SH-SY5Y (cell line): ENCODE data around the gene UVRAG.
A peak's percentile ranks its signal among the peaks of the same experiment; 100 is the strongest.

Experiments
- GATA2 ChIP-seq: IDR thresholded peaks from 2 replicates; pipeline ENCODE4 v1.6.1; 2011; ENCODE audit warnings: mild to moderate bottlenecking, low read depth, low read length
- GATA3 ChIP-seq: IDR thresholded peaks from 2 replicates; pipeline ENCODE4 v1.6.1; 2011; ENCODE audit warnings: low read depth, mild to moderate bottlenecking, low read length, moderate library complexity

- TF ChIP-seq GATA2 (peak; percentile 76), GATA3 (no peak)
Observed at GRCh38 chr11:76155500-76156227, 340.7 kb downstream of the UVRAG start.
